ENCODE data around the gene ZNF384.
A peak's percentile ranks its signal among the peaks of the same experiment; 100 is the strongest.

ZNF384 gene

DNA sequence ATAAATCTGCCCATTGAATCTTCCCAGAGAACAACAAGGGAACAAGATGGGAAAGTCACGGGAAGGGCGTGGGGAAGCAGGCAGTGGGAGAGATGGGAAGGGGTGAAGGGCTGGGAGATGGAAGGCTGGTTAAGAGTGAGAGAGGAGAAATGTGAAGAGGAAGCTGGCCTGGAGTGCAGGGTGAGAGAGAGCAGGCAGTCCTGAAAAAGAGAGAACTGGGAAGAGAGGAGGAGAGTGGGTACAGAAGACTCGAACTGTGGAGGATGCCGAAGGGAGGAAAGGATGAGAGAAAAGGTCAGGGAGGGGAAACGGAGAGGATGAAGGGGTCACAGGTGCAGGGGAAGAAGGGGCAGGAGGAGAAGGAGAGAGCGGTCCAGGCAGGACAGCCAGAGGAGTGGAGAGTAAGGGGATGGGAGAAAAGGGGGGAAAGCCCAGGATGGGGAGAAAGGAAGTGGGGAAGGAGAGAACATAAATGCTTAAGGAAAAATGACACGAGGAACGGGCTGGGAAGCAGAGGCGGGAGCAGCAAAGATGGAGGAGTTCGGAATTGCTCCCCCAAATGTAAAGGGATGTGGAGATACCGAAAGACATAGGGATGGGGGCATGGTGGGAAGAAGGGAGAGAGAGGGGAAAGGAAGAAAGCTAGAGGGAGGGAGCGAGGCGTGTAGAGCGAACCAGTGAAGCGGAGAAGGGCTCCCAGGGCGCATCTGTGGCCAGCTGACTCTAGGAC lies 10.2 kb upstream of the ZNF384 start:
- no peak for DNase-seq

DNA sequence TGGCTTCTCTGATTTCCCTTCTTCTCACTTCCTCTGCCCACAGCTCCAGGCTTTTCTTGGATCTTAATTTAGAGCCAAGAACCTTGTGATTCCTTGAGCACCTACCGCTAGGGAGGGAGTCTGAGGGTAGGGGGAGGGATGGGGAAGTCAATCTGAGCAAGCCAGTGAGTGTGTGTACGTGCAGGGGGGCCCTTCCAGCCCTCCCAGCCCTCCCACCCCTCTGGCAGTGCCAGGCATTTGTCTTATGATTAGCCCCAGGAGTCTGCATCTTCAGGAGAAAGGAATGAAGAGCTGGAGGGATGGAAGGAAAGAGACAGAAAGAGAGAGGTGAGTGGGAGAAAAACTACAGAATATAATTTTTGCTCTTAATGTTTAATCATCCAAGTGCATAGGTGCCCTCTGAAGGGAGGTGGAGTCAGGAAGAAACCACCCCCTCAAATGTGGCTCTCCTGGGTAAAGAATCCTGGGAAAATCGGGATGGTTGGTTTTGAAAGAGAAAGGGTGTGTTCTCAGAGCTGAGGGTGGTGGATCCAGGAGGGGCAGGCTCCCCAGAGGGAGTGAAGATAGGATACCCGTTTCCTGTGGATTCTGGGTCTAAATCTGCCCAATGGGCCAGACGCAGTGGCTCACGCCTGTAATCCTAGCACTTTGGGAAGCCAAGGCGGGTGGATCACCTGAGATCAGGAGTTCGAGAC lies 9.3 kb upstream of the ZNF384 start:
- no peak for DNase-seq

DNA sequence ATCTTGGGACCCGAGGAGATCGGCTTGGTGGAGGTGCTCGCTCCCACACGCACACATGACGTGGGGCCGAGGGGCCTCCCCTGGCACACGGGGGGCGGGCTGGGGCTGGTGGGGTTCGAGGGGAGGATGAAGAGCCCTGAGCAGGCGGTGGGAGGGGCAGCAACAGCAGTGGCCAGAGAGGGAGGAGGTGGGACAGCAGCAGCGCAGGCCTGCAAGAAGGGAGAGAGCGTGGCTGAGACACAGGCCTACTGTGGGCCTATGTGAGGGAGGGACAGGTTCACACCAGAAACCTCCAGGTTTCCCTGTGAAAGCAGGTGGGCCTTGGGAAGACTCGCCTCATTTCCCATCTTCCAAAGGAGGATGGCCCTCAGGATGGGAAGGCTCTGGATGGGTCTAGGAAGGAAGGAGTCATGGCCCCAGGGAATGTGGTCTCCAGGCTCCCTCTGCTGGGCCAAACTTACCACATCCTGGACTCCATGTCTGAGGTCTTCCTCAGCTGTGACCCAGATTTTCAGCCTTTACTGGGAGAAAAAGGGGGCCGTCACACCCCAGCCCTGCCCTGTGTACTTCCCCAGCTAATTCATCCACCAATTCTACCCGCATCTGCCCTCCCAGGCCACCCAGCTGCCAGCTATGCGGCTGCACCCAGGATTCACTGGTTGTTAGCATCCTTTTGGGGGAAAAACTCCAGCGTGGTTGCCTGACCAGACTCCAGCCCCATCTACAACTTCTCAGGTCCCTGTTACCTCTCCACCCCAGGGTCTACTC lies 8.6 kb upstream of the ZNF384 start:
- DNase-seq: no peak

DNA sequence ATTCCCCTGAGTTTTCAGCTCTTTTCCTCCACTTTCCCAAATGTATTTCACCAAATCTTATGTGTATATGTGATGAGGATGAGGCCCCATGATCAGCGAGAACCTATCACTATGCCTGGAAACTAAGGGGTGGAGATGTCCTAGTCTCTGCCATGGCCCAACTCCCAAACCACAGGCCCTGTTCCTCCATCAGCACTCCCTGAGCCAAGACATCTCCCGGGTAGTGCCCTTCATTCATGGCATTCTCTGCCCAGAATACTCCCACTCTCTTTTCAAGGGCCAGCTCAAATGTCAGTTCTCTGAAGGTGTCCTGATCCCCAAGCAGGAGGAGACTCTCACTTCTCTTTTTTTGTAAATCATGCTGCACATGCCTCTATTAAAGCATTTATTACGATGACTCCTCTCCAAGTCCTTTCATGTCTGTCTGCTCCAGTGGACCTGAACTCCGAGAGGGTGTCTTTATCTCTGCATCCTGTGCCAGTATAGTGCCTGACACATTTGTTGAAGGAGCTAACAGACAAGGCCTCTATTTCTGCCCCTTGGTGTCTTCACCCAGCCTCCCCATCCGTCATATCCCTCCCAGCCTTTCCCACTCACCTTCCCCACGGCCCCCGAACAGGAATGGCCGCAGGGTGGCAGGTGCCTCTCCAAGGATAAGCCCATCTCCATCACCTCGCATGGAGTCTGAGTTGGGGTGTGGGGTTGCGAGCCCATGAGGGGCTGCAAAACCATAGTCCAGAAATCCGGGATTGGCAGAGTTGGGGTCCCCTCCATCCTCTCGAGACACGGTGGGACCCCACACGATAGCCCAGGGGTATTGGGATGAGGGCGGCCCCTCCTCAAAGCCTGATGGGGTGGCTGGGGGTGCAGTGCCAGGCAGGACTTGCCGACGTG lies 7.8 kb upstream of the ZNF384 start:
- no peak for DNase-seq

DNA sequence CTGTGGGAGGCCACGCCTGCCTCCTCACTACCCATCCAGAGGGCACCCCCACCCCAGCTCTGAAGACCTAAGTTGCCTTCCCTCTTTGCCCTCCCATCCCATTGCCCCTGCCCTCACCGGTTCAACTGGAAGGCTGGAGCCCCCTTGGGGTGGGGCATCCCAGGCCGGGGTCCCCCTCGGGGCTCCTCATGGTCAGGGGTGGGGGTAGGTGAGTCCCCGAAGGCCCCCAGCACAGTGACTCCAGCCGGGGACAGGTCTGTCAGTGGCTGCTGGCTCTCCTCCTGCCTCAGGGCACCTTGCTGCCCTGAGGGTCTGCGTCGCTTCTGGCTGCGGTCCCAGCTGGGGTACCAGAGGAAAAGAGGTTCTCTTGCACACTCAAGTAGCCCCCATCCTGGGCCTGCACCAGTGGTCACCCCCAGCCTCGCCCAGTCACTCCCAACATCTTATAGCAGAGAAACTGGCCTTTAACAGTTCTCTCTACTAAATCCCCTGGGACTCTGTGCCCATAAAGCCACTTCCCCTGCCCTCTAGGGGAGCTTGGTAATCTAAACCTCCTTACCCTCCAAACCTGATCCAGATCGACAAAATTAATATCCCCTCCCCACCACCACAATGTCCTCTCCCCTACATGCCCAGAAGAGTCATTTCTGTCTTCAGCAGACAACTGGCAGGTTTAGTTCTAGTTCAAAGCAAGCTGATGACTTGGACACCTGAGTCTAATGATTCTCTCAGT lies 6.3 kb upstream of the ZNF384 start:
- no peak for DNase-seq

DNA sequence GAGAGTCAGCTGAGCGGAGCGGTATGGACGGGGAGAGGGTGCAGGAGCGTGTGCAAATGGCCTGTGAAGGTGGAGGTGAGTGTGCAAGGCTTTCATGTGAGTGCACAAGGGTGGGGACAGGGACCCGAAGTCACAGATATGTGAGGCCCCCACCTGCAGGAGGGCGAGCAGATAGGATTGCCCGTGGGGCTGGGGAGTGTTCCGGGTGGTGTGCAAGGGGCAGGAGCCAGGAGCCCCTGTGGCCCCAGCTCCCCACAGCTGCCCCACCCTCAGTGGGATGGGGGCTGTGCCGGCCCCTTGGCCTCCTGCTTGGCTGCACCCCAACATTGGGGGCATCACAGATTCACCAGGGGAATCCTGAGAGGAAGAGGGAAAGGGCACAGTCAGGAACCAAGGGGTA lies 5.5 kb upstream of the ZNF384 start:
- DNase-seq: no peak

DNA sequence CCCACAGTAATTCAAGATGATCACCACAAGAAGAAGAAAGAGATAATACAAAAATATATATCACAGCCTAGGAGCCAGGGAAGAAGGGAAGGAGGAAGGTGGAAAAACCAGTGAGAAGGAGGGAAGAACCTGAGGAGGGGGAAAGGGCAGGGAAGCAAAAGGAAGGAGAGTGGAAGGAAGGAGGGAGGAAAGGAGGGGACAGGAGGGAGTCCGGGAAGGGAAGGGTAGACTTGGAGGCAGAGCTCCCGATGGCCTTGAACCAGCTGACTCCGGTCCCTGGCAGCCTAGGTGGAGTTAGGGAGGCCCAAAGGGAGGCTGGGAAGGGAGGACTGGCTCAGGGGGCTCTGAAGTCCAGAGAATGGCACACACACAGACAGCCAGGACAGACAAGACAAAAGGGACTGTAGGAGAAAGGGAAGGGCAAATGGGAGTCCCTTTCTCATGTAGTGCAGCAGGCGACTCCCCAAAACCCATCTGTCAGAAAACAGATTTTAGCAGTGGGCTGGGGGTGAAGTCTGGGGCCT lies 4.7 kb upstream of the ZNF384 start:
- no peak for DNase-seq

DNA sequence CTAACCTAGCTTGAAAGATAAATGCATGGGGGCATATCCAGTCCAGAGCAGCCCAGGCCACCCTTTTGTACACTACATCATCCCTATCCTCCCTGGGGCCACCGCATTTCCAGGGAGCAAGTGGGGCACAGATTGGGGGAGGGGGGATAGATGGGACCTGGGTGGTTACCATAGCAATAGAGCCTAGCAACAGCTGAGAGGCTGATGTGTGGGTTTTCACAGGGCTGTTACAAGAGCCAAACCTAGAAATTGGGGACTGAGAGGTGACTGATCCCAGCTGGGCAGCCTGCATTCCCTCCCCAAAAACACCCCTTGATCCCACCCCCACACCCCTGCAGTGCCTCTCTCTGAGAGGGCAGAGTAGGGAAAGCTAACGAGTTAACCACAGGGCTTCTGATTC lies 3.7 kb upstream of the ZNF384 start:
- no peak for DNase-seq

DNA sequence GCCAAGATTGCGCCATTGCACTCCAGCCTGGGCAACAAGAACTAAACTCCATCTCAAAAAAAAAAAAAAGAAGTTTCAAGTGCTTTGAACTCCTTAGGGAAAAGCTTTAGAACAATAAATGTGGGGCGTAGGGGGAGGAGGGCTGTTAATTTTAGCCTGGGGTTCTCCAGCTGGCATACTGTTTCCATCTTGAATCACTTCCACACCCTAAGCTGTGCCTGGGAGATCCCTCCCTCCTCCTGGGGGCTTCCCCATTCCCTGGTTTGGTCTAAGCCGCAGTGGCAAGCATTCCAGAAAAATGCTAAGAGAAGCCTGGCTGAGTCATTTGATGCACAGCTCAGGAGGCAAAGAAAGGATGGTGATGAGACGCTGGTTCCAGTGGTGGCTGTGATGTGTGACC lies 2.3 kb upstream of the ZNF384 start:
- DNase-seq: no peak

DNA sequence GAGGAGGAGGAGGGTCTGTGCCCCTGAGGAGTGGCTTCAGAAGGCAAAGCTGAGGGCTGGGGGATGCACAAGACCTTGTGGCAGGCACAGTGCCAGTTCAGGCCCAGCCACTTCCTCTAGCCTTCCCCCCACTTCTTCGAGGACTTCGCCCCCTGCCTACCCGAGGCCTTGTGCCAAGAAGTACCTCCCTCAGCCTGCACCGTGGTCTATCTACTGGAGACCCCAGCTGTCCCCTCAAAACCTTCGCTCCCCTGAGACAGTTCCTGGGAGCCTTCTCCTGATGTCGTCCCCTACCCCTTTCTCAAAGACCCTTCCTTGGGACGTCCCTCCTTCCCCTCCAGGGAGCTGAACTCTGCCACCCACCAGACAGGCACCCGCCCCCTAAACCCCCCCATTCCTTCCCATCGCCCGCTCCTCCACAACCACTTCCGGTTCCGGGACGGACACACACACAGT lies 604 bp downstream of the ZNF384 start:
- DNase-seq: no peak

DNA sequence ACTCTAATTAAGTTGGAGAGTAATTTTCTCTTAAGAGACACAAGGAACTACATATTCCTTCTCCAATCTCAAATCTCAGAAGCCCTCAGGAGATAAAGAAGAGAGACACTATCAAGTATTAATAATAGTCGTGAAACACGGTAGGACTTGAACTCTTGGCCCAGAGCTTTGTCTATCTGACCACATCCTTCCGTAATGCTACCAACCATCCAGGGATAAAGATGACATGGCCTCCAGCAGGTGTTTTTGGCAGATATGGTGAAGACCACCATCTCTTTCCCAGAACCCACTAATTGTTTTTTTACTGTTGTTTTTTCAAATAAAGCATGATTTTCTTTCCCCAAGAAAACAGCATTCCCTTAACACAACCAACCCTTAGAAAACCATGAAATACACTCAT lies 3.4 kb downstream of the ZNF384 start:
- DNase-seq: no peak

DNA sequence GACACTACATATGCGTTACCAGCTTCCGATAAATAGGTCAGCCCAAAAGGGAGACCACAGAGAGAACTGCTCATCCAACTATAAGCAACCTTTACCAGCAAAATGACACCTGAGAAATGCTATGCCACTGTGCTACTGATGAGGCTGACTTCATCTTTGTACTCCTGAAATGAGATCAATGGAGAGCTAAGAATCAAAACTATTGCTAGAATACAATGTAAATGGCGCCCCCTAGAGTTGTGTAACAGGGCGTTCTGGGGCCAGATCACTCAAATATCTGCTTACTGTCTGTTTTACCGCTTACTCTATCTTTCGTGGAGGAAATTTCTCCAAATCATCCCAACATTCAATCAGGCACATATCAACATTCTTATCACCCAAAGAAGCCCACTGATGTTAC lies 4.6 kb downstream of the ZNF384 start:
- no peak for DNase-seq

DNA sequence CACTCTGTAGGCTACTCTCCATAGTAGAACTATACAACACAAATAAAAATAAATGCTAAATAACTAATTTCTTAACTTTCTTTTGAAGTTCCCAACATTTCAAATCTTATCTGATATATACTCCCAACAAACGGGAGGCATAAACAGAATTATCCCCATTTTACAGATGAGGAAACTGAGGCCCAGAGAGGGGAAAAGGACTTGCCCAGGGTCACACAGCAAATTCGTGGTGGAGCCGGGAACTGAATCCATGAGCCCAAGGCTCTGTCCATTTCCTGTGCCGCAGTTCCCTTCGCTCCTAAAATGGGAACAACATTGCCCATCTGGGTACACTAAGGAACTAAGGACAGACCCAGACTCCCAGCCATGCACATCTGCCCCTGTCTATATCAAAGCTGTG lies 12.2 kb downstream of the ZNF384 start:
- no peak for DNase-seq

DNA sequence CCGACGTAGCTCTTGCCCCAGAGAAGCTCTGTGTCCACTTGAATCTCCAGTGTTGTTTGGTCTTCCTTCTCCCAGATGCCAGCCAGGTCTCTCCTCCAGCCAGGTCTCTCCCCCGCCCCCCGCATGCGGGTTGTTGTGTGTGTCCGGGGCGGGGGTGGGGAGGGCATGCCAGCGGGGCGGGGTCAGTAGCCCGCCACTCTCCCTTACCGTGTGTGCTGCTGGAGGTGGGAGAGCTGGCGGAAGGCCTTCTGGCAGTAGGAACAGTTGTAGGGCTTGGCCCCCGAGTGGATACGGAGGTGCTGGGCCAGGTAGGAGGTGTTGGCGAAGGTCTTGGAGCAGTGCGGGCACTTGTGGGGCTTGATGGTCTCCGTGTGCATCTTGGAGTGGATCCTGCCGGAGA lies 17.0 kb downstream of the ZNF384 start:
- no peak for DNase-seq

DNA sequence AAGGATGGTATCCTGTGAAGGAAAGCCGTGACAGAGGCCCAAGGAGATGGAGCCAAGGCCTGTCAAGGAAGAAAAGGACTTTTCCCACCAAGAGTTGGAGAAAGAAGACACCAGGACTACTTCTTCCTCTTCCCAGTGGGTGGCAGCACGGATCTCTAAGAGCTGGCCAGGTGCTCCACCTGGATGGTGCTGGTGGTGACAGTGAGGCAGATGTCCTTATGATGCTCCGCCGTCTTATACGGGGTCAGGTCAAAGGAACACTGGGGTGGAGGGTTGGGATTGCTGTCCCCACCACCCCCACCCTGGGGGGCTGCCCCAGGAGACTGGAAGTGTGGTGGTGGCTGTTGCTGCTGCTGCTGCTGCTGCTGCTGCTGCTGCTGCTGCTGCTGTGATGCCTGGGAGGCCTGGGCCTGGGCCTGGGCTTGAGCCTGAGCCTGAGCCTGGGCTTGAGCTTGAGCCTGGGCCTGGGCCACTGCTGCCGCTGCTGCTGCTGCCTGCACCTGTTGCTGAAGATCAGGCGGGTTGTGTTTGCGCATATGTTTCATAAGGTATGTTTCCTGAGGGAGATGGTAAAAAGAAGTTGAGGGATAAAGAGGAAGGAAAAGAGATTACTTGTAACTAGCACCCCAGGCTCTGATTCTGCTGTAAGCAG lies 21.5 kb downstream of the ZNF384 start:
- DNase-seq: no peak

DNA sequence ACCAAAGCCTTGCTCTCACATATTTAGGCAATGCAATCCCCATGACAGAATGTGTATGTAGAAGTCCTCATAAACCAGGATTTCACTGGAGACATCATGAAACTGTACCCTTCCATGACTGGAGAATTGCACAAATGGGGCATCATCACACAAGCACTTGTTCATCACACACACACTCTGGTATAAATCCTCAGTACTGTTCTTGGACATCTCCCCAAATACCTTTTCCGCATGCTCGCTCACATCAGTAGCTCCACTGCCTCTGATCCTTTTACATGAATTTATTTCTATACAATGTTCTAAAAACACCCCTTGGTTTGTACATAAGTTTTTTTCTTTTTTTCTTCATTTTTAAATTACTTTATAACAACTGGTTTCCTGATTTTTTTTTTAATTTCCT lies 23.0 kb downstream of the ZNF384 start:
- no peak for DNase-seq

DNA sequence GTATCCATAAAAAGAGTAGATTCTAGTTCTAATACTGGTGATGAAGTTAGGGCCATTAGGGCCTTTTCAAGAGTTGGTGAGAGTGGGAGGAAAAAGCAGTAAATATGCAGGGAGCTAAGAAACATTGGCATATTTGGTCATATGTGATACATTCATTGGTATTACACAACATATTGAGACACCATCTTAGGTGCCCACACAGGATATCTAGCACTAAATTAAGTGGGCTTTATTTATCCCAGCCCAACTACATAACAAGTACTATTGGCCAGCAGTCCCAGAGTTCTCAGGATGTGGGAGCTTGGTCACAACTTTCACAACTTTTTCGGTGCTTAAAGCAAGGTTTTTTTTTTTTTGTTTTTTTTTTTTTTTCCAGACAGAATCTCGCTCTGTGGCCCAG lies 24.3 kb downstream of the ZNF384 start:
- no peak for DNase-seq

DNA sequence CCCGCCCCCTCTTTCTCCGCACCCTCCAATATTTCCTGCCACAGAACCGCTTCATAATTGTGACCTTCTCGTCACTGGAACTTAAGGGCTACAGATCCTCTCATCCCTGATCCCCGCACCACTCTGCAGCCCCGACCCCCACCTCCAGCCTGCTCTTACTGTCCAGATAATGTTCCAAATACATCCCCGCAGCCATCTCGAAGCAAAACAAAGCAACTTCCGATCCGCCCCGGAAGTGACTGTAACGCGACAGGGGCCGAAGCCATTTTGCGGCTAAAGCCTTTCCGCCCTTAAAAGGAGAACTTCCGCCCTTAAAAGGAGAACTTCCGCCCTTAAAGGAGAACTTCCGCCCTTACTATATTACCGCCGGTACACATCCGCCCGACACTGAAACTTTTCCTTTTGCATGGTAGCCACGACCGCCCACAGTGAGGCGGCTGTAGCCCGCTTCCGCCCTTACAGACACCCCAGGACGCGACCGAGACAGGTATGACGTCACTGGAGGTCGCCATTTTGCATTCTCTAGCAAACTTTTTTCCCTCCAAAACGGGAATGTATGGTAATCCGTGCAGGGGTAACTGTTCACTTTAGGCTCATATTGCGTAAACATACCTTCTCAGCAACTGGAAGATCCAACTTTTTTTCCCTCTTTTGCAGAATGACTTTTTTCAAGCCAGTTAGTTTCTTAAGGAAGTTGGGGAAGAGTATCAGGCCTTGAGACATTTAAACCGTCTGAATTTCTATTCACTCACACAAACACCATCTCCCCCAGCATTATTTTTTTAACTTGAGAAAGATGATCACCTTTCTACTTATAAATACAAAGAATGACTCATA lies 26.1 kb downstream of the ZNF384 start, which contains the start of gene ING4:
TSS of gene ING4 (minus strand) at position 214 of the 837 bp plus-strand sequence. CDS start at position 196, 18 bp downstream.
- peak; percentile 90 for DNase-seq

DNA sequence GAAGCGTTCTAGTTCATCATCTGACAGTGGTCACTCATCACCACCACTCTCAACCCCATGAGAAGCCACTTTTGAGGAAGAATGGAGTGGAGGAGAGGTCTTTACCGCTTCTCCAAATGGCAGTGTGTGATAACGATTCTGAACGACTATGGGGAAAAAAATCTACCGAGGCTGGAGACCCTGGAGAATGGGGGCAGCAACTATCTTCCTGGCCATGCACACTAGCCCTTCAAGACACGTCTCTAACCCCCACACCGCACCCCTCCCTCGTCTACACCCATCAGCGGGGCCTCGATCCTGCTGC lies 26.6 kb downstream of the ZNF384 start:
- DNase-seq: no peak

DNA sequence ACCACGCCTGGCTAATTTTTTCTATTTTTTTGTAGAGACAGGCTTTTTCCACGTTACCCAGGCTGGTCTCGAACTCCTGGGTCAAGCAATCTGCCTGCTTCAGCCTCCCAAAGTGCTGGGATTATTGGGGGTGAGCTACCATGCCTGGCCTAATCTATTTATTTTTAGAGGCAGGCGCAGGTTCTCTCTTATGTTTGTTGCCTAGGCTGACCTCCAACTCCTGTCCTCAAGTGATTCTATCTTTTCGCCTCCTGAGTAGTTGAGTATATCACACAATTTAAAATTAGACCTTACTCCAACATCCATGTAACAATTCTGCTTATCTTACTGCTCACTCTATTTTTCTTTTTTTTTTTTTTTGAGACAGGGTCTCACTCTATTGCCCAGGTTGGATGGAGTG lies 35.2 kb downstream of the ZNF384 start:
- no peak for DNase-seq

DNA sequence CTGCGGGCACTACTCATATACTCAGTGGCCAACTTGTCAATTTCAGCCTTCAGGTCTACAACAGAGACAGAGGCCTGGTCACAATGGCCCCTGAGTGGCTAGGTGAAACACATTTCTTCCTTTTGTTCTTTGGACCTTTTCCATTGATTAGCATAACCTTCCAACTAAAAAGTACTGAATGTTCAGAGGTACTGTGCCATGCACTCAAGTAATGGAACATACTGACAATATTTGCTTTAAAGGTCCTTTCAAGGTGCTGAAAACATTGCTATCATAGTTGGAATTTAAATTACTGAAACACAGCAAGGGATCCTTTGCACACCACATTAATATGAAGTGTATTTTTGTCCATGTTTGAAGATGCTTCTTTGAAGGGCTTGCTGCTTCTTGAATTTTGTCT lies 35.8 kb downstream of the ZNF384 start:
- no peak for DNase-seq

Measured in activated T-cell treated with anti-CD3 and anti-CD28 coated beads, Interleukin-2, amount 50 U/mL, for 1 hour (primary cell).